ENCODE data around the gene JKAMP.

DNA sequence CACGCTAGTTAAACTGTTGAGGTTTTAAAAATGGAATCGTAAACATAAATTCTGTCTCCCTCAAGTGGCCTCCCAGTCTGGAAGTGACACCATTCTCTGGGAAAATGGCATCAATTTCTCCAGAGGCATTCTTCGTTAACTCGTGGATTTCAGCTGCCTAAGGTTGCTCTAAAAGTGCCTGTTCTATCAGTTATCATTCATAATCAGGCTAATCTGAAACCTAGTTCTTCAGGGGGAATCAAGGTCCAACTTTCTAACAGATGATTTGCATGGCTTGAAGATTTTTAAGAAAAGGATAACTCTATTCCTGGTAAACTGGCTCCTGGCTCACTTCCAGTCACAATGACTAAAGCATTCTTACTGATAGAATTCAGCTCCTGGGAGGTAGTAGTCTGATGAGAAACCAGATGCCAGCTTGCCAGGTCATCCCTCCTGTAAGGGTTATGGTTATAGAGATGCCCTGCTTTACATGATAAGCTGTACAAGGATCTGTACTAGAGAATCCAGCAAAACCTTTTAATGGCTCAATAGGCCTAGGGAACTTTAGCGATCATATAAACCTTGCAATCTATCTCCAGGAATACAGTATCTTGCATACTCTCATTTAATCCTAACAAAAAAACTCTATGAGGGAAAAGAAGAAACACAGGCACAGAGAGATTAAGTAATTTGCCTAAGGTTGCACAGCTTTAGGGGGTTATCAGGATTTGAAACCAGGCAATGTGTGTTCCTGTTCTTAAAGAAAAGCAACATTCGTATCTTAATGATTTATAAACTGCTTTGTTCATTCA, 1.6 kb upstream of the JKAMP start:
- TF ChIP-seq, protein P1, sequence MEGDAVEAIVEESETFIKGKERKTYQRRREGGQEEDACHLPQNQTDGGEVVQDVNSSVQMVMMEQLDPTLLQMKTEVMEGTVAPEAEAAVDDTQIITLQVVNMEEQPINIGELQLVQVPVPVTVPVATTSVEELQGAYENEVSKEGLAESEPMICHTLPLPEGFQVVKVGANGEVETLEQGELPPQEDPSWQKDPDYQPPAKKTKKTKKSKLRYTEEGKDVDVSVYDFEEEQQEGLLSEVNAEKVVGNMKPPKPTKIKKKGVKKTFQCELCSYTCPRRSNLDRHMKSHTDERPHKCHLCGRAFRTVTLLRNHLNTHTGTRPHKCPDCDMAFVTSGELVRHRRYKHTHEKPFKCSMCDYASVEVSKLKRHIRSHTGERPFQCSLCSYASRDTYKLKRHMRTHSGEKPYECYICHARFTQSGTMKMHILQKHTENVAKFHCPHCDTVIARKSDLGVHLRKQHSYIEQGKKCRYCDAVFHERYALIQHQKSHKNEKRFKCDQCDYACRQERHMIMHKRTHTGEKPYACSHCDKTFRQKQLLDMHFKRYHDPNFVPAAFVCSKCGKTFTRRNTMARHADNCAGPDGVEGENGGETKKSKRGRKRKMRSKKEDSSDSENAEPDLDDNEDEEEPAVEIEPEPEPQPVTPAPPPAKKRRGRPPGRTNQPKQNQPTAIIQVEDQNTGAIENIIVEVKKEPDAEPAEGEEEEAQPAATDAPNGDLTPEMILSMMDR (IDR thresholded peaks at IDR 0.05): no peak
- no peak for TF ChIP-seq EZH2 (IDR thresholded peaks at IDR 0.05)

Measured in neural progenitor cell (in vitro differentiated cells).